ENCODE measurements around the gene ALG2.

The ALG2 gene

GRCh38 chr9:99180662-99181061 lies 41.1 kb downstream of the ALG2 start:
- Histone ChIP-seq H3K9ac (ENCODE audit: low read depth, low read length) (no peak overlapping the region), H3K27ac (ENCODE audit: low read depth, low read length) (no peak overlapping the region), H3K9me3 (ENCODE audit: control insufficient read depth, insufficient read depth, low read length) (no peaks in the 10 kb centered on the region), H3K4me3 (ENCODE audit: low read depth, low read length) (no peak overlapping the region), H3K27me3 (ENCODE audit: control insufficient read depth, insufficient read depth, low read length) (no peaks in the 10 kb centered on the region), H3K36me3 (ENCODE audit: control insufficient read depth, insufficient read depth, low read length) (no peaks in the 10 kb centered on the region), H3K4me1 (ENCODE audit: control insufficient read depth, insufficient read depth, low read length) (0 out of 2 replicates have a peak, but pooled peaks cover 8% of the 10 kb centered on the region)

- Histone ChIP-seq H3K9me3 (ENCODE audit: control insufficient read depth, insufficient read depth, low read length) (no peaks in the 10 kb centered on the region), H3K4me1 (ENCODE audit: control insufficient read depth, insufficient read depth, low read length) (0 out of 2 replicates have a peak, but pooled peaks cover 8% of the 10 kb centered on the region), H3K4me3 (ENCODE audit: low read depth, low read length) (no peak overlapping the region), H3K36me3 (ENCODE audit: control insufficient read depth, insufficient read depth, low read length) (no peaks in the 10 kb centered on the region), H3K9ac (ENCODE audit: low read depth, low read length) (no peak overlapping the region), H3K27me3 (ENCODE audit: control insufficient read depth, insufficient read depth, low read length) (no peaks in the 10 kb centered on the region), H3K27ac (ENCODE audit: low read depth, low read length) (no peak overlapping the region)
Measured at GRCh38 chr9:99180199-99180598, 41.5 kb downstream of the ALG2 start.

GRCh38 chr9:99178912-99179872 lies 42.5 kb downstream of the ALG2 start:
- no peaks in the 10 kb centered on the region for H3K36me3 ChIP-seq (ENCODE audit: control insufficient read depth, insufficient read depth, low read length)
- H3K27me3 ChIP-seq (ENCODE audit: control insufficient read depth, insufficient read depth, low read length), result no peaks in the 10 kb centered on the region
- H3K4me1 ChIP-seq (ENCODE audit: control insufficient read depth, insufficient read depth, low read length), result 0 out of 2 replicates have a peak, but pooled peaks cover 8% of the 10 kb centered on the region
- H3K9ac ChIP-seq (ENCODE audit: low read depth, low read length), result no peak overlapping the region
- H3K9me3 ChIP-seq (ENCODE audit: control insufficient read depth, insufficient read depth, low read length), result no peaks in the 10 kb centered on the region
- H3K27ac ChIP-seq (ENCODE audit: low read depth, low read length), result no peak overlapping the region
- H3K4me3 ChIP-seq (ENCODE audit: low read depth, low read length), result no peak overlapping the region

- no peaks in the 10 kb centered on the region for H3K36me3 ChIP-seq (ENCODE audit: control insufficient read depth, insufficient read depth, low read length)
- H3K27ac ChIP-seq (ENCODE audit: low read depth, low read length), result no peak overlapping the region
- H3K4me3 ChIP-seq (ENCODE audit: low read depth, low read length), result no peak overlapping the region
- H3K9me3 ChIP-seq (ENCODE audit: control insufficient read depth, insufficient read depth, low read length), result no peaks in the 10 kb centered on the region
- H3K27me3 ChIP-seq (ENCODE audit: control insufficient read depth, insufficient read depth, low read length), result no peaks in the 10 kb centered on the region
- no peak overlapping the region for H3K9ac ChIP-seq (ENCODE audit: low read depth, low read length)
- H3K4me1 ChIP-seq (ENCODE audit: control insufficient read depth, insufficient read depth, low read length), result peaks cover 18% of the 10 kb centered on the region
Measured at GRCh38 chr9:99177576-99178366, 44.0 kb downstream of the ALG2 start.

GRCh38 chr9:99176527-99177013 lies 45.2 kb downstream of the ALG2 start:
- no peaks in the 10 kb centered on the region for H3K36me3 ChIP-seq (ENCODE audit: control insufficient read depth, insufficient read depth, low read length)
- H3K4me1 ChIP-seq (ENCODE audit: control insufficient read depth, insufficient read depth, low read length), result peaks cover 23% of the 10 kb centered on the region
- H3K27ac ChIP-seq (ENCODE audit: low read depth, low read length), result peak overlapping the region; percentile 43
- H3K4me3 ChIP-seq (ENCODE audit: low read depth, low read length), result no peak overlapping the region
- no peaks in the 10 kb centered on the region for H3K27me3 ChIP-seq (ENCODE audit: control insufficient read depth, insufficient read depth, low read length)
- no peak overlapping the region for H3K9ac ChIP-seq (ENCODE audit: low read depth, low read length)
- H3K9me3 ChIP-seq (ENCODE audit: control insufficient read depth, insufficient read depth, low read length), result no peaks in the 10 kb centered on the region

GRCh38 chr9:99173570-99174504 lies 47.9 kb downstream of the ALG2 start:
- Histone ChIP-seq H3K9ac (ENCODE audit: low read depth, low read length) (no peak overlapping the region), H3K27ac (ENCODE audit: low read depth, low read length) (no peak overlapping the region), H3K4me3 (ENCODE audit: low read depth, low read length) (no peak overlapping the region), H3K9me3 (ENCODE audit: control insufficient read depth, insufficient read depth, low read length) (no peaks in the 10 kb centered on the region), H3K36me3 (ENCODE audit: control insufficient read depth, insufficient read depth, low read length) (no peaks in the 10 kb centered on the region), H3K4me1 (ENCODE audit: control insufficient read depth, insufficient read depth, low read length) (peaks cover 39% of the 10 kb centered on the region), H3K27me3 (ENCODE audit: control insufficient read depth, insufficient read depth, low read length) (no peaks in the 10 kb centered on the region)

GRCh38 chr9:99172124-99173091 lies 49.3 kb downstream of the ALG2 start:
- Histone ChIP-seq H3K27ac (ENCODE audit: low read depth, low read length) (no peak overlapping the region), H3K9ac (ENCODE audit: low read depth, low read length) (no peak overlapping the region), H3K36me3 (ENCODE audit: control insufficient read depth, insufficient read depth, low read length) (no peaks in the 10 kb centered on the region), H3K4me1 (ENCODE audit: control insufficient read depth, insufficient read depth, low read length) (peaks cover 51% of the 10 kb centered on the region), H3K9me3 (ENCODE audit: control insufficient read depth, insufficient read depth, low read length) (no peaks in the 10 kb centered on the region), H3K27me3 (ENCODE audit: control insufficient read depth, insufficient read depth, low read length) (no peaks in the 10 kb centered on the region), H3K4me3 (ENCODE audit: low read depth, low read length) (no peak overlapping the region)

- Histone ChIP-seq H3K4me3 (ENCODE audit: low read depth, low read length) (no peak overlapping the region), H3K36me3 (ENCODE audit: control insufficient read depth, insufficient read depth, low read length) (no peaks in the 10 kb centered on the region), H3K27me3 (ENCODE audit: control insufficient read depth, insufficient read depth, low read length) (no peaks in the 10 kb centered on the region), H3K9me3 (ENCODE audit: control insufficient read depth, insufficient read depth, low read length) (no peaks in the 10 kb centered on the region), H3K4me1 (ENCODE audit: control insufficient read depth, insufficient read depth, low read length) (peaks cover 46% of the 10 kb centered on the region), H3K27ac (ENCODE audit: low read depth, low read length) (no peak overlapping the region), H3K9ac (ENCODE audit: low read depth, low read length) (no peak overlapping the region)
Measured at GRCh38 chr9:99171225-99172123, 50.3 kb downstream of the ALG2 start.

All from HUES48 (cell line).